Brain microvascular endothelial cell (primary cell): Measurements from ENCODE around the gene ZFYVE9.

ENCODE experiments used
- DNase-seq: peaks from one replicate; pipeline ENCODE4 v3.0.0-alpha.2; 2020
- H3K27ac ChIP-seq: fragments of 250-450 bp; sonication (Bioruptor Pico); 2 replicates; pipeline ENCODE4 v1.5.1; 2020; ENCODE audit warnings: mild to moderate bottlenecking, moderate library complexity
- H3K27me3 ChIP-seq: fragments of 250-450 bp; sonication (Bioruptor Pico); replicated peaks from 2 replicates; pipeline ENCODE4 v1.5.1; 2020; ENCODE audit warnings: mild to moderate bottlenecking
- H3K36me3 ChIP-seq: fragments of 250-450 bp; sonication (Bioruptor Pico); replicated peaks from 2 replicates; pipeline ENCODE4 v1.5.1; 2020; ENCODE audit warnings: mild to moderate bottlenecking
- H3K4me3 ChIP-seq: 2 replicates; pipeline ENCODE4 v1.5.1; 2011; ENCODE audit warnings: low read depth, mild to moderate bottlenecking, control low read depth, low read length, moderate library complexity
- in situ Hi-C: cut with HindIII; loops from 2 replicates; pipeline ENCODE4 v1.10.0; 2017; ENCODE audit warnings: low sequenced_read_pairs, low pct_ligation_motif_present
- TF ChIP-seq, protein P1 (sequence below): IDR thresholded peaks from 2 replicates; pipeline ENCODE4 v1.5.1; 2011; ENCODE audit warnings: low read depth, mild to moderate bottlenecking, moderate library complexity, low read length, control low read depth, inconsistent platforms; ENCODE audit errors: missing control alignments

Gene ZFYVE9

DNA sequence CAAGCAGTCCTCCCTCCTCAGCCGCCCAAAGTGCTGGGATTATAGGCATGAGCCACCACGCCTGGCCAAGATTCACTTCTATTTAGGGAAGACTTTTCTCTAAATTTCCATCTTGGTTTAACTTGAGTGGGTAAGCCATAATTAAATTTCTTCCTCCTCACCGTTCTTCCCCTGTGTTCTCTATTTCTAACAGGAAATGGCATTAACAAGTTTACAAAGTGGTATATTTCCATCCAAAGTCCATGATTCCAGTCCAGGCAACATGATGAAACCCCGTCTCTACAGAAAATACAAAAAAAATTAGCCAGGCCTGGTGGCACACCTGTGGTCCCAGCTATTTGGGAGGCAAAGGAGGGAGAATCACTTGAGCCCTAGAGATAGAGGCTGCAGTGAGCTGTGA, 92.1 kb downstream of the ZFYVE9 start:
- H3K4me3 ChIP-seq: no peak overlapping the region
- in situ Hi-C loops: no loop called here
- no peak overlapping the region for H3K27ac ChIP-seq
- no peaks in the 10 kb centered on the region for H3K36me3 ChIP-seq
- no peaks in the 10 kb centered on the region for H3K27me3 ChIP-seq
- TF ChIP-seq, protein P1, sequence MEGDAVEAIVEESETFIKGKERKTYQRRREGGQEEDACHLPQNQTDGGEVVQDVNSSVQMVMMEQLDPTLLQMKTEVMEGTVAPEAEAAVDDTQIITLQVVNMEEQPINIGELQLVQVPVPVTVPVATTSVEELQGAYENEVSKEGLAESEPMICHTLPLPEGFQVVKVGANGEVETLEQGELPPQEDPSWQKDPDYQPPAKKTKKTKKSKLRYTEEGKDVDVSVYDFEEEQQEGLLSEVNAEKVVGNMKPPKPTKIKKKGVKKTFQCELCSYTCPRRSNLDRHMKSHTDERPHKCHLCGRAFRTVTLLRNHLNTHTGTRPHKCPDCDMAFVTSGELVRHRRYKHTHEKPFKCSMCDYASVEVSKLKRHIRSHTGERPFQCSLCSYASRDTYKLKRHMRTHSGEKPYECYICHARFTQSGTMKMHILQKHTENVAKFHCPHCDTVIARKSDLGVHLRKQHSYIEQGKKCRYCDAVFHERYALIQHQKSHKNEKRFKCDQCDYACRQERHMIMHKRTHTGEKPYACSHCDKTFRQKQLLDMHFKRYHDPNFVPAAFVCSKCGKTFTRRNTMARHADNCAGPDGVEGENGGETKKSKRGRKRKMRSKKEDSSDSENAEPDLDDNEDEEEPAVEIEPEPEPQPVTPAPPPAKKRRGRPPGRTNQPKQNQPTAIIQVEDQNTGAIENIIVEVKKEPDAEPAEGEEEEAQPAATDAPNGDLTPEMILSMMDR: no peak
- DNase-seq: no peak

DNA sequence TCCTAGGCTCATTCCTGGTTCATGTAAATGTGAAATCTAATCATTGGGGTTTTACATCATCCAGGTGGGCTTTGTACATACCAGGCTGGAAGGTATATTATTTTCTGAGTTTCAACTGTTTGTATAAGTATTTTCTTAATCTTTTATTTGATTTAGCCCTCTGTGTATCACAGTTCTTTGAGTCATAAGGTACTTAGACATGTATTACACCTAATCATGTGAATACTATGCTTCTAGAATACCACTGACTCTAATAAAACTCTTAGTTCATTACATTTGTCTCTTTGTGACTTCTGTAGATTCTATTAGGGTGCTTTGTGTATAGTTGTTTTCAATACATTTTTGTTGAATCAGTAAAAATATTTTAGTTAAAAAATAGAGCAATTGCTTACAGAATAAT, 92.8 kb downstream of the ZFYVE9 start:
- DNase-seq: no peak
- Histone ChIP-seq H3K36me3 (no peaks in the 10 kb centered on the region), H3K27me3 (no peaks in the 10 kb centered on the region), H3K4me3 (no peak overlapping the region), H3K27ac (no peak overlapping the region)
- TF ChIP-seq, protein P1: no peak
- in situ Hi-C loops: no loop called here

DNA sequence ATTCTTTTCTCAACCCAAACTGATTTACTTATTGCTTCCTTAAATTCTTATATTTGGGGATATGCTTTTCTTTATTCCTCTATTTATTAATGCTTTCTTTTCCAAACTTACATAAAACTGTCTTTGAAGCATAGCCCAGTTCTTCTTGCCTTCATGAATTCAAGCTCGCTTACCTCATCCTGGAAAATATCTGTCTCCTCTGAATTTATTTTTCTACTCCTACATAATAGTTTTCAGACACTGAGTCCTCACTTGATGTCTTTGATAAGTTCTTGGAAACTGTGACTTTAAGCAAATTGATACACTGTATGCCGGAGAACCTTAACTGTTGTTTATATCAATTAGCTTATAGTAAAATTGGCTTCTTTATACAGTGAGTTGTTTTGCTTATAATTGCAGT, 93.8 kb downstream of the ZFYVE9 start:
- DNase-seq: no peak
- in situ Hi-C loops: no loop called here
- Histone ChIP-seq H3K36me3 (no peaks in the 10 kb centered on the region), H3K27ac (no peak overlapping the region), H3K27me3 (no peaks in the 10 kb centered on the region), H3K4me3 (no peak overlapping the region)
- TF ChIP-seq, protein P1: no peak

DNA sequence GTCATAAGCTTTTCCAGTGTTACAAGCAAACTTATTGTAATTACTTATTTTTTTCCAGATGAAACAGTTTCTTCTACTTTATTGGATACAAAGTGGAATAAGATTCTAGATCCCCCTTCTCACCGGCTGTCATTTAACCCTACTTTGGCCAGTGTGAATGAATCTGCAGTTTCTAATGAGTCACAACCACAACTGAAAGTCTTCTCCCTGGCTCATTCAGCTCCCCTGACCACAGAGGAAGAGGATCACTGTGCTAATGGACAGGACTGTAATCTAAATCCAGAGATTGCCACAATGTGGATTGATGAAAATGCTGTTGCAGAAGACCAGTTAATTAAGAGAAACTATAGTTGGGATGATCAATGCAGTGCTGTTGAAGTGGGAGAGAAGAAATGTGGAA, 95.5 kb downstream of the ZFYVE9 start:
- Histone ChIP-seq H3K4me3 (no peak overlapping the region), H3K27ac (no peak overlapping the region), H3K27me3 (no peaks in the 10 kb centered on the region), H3K36me3 (no peaks in the 10 kb centered on the region)
- TF ChIP-seq, protein P1: no peak
- in situ Hi-C loops: no loop called here
- DNase-seq: peak; percentile 76

DNA sequence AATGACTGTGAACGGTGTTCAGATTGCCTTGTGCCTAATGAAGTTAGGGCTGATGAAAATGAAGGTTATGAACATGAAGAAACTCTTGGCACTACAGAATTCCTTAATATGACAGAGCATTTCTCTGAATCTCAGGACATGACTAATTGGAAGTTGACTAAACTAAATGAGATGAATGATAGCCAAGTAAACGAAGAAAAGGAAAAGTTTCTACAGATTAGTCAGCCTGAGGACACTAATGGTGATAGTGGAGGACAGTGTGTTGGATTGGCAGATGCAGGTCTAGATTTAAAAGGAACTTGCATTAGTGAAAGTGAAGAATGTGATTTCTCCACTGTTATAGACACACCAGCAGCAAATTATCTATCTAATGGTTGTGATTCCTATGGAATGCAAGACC, 96.6 kb downstream of the ZFYVE9 start:
- TF ChIP-seq, protein P1: no peak
- peak overlapping the region; percentile 39 for H3K27ac ChIP-seq
- in situ Hi-C loops: no loop called here
- DNase-seq: peak; percentile 17
- H3K4me3 ChIP-seq: no peak overlapping the region
- no peaks in the 10 kb centered on the region for H3K27me3 ChIP-seq
- H3K36me3 ChIP-seq: no peaks in the 10 kb centered on the region

DNA sequence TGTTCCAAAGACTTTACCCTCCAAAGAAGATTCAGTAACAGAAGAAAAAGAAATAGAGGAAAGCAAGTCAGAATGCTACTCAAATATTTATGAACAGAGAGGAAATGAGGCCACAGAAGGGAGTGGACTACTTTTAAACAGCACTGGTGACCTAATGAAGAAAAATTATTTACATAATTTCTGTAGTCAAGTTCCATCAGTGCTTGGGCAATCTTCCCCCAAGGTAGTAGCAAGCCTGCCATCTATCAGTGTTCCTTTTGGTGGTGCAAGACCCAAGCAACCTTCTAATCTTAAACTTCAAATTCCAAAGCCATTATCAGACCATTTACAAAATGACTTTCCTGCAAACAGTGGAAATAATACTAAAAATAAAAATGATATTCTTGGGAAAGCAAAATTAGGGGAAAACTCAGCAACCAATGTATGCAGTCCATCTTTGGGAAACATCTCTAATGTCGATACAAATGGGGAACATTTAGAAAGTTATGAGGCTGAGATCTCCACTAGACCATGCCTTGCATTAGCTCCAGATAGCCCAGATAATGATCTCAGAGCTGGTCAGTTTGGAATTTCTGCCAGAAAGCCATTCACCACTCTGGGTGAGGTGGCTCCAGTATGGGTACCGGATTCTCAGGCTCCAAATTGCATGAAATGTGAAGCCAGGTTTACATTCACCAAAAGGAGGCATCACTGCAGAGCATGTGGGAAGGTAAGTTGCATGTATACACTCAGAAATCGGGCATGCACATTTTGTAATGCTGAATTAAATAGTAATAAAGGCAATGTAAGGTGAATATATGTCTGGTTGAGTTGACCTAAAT, 97.2 kb downstream of the ZFYVE9 start:
- TF ChIP-seq, protein P1: no peak
- H3K27me3 ChIP-seq: no peaks in the 10 kb centered on the region
- peak overlapping the region; percentile 39 for H3K27ac ChIP-seq
- H3K4me3 ChIP-seq: no peak overlapping the region
- no peaks in the 10 kb centered on the region for H3K36me3 ChIP-seq
- no peak for DNase-seq
- in situ Hi-C loops: no loop called here
